Activated CD4-positive, alpha-beta T cell treated with anti-CD3 and anti-CD28 coated beads, Interleukin-2, amount 50 U/mL, for 48 hours (primary cell): Measurements from ENCODE around the gene FASTK.

Source experiments
- DNase-seq, 2 experiments: peaks; one replicate each; pipeline ENCODE4 v3.0.0-alpha.2; 2020

The FASTK gene

GRCh38 chr7:151117565-151117964 lies 37.0 kb upstream of the FASTK start:
- no peak for DNase-seq

- DNase-seq: no peak
These were observed 36.2 kb upstream of the FASTK start for GRCh38 chr7:151116603-151117440.

GRCh38 chr7:151115836-151116418 lies 35.3 kb upstream of the FASTK start:
- DNase-seq: peak in 1 of 2 experiments; percentile 19

GRCh38 chr7:151115121-151115835 lies 34.7 kb upstream of the FASTK start:
- peak; percentile 31 to 46 for DNase-seq

GRCh38 chr7:151114151-151115090 lies 33.8 kb upstream of the FASTK start:
- DNase-seq: no peak

GRCh38 chr7:151113344-151114150 lies 32.9 kb upstream of the FASTK start:
- DNase-seq: no peak

GRCh38 chr7:151110941-151111645 lies 30.5 kb upstream of the FASTK start:
- peak; percentile 80 to 82 for DNase-seq

GRCh38 chr7:151110236-151110940 lies 29.8 kb upstream of the FASTK start:
- no peak for DNase-seq

- DNase-seq: no peak
These were observed 28.8 kb upstream of the FASTK start for GRCh38 chr7:151109094-151110048.

- no peak for DNase-seq
These were observed 27.3 kb upstream of the FASTK start for GRCh38 chr7:151107882-151108281.

- DNase-seq: no peak
These were observed 24.0 kb upstream of the FASTK start for GRCh38 chr7:151104411-151105235.

GRCh38 chr7:151103973-151104372 lies 23.4 kb upstream of the FASTK start:
- no peak for DNase-seq

GRCh38 chr7:151102991-151103390 lies 22.4 kb upstream of the FASTK start:
- no peak for DNase-seq

- DNase-seq: no peak
These were observed 21.2 kb upstream of the FASTK start for GRCh38 chr7:151101621-151102396.

- no peak for DNase-seq
These were observed 20.3 kb upstream of the FASTK start for GRCh38 chr7:151100921-151101320.

GRCh38 chr7:151099486-151100211 lies 19.0 kb upstream of the FASTK start:
- no peak for DNase-seq
